ENCODE results near the gene AGAP1.

The AGAP1 gene

GRCh38 chr2:236160366-236161081 lies 666.7 kb downstream of the AGAP1 start:
- no peak for TF ChIP-seq CTCF (IDR thresholded peaks at IDR 0.05; ENCODE audit: poor library complexity, severe bottlenecking)
- no peak for DNase-seq (ENCODE audit: low spot score)
- Histone ChIP-seq H3K36me3 (ENCODE audit: low read depth) (no peaks in the 10 kb centered on the region), H3K27me3 (ENCODE audit: insufficient read depth, poor library complexity, severe bottlenecking) (peaks cover 18% of the 10 kb centered on the region), H3K4me1 (ENCODE audit: insufficient read depth, poor library complexity, severe bottlenecking) (peaks cover 7% of the 10 kb centered on the region), H3K4me3 (ENCODE audit: severe bottlenecking) (no peak overlapping the region), H3K27ac (ENCODE audit: poor library complexity, severe bottlenecking) (no peak overlapping the region), H3K9me3 (ENCODE audit: severe bottlenecking) (no peaks in the 10 kb centered on the region)
- ATAC-seq (ENCODE audit: low read depth) = no peak

- no peak for TF ChIP-seq CTCF (IDR thresholded peaks at IDR 0.05; ENCODE audit: poor library complexity, severe bottlenecking)
- Histone ChIP-seq H3K27me3 (ENCODE audit: insufficient read depth, poor library complexity, severe bottlenecking) (peaks cover 23% of the 10 kb centered on the region), H3K9me3 (ENCODE audit: severe bottlenecking) (no peaks in the 10 kb centered on the region), H3K36me3 (ENCODE audit: low read depth) (no peaks in the 10 kb centered on the region), H3K27ac (ENCODE audit: poor library complexity, severe bottlenecking) (no peak overlapping the region), H3K4me3 (ENCODE audit: severe bottlenecking) (no peak overlapping the region), H3K4me1 (ENCODE audit: insufficient read depth, poor library complexity, severe bottlenecking) (peaks cover 7% of the 10 kb centered on the region)
- ATAC-seq (ENCODE audit: low read depth) (no peak), DNase-seq (ENCODE audit: low spot score) (no peak)
Measured at GRCh38 chr2:236161082-236161462, 667.2 kb downstream of the AGAP1 start.

- Histone ChIP-seq H3K9me3 (ENCODE audit: severe bottlenecking) (no peaks in the 10 kb centered on the region), H3K4me1 (ENCODE audit: insufficient read depth, poor library complexity, severe bottlenecking) (peaks cover 7% of the 10 kb centered on the region), H3K4me3 (ENCODE audit: severe bottlenecking) (no peak overlapping the region), H3K27me3 (ENCODE audit: insufficient read depth, poor library complexity, severe bottlenecking) (peaks cover 28% of the 10 kb centered on the region), H3K36me3 (ENCODE audit: low read depth) (no peaks in the 10 kb centered on the region), H3K27ac (ENCODE audit: poor library complexity, severe bottlenecking) (no peak overlapping the region)
- no peak for DNase-seq (ENCODE audit: low spot score)
- no peak for ATAC-seq (ENCODE audit: low read depth)
- no peak for TF ChIP-seq CTCF (IDR thresholded peaks at IDR 0.05; ENCODE audit: poor library complexity, severe bottlenecking)
Measured at GRCh38 chr2:236161531-236161930, 667.7 kb downstream of the AGAP1 start.

- no peak for TF ChIP-seq CTCF (IDR thresholded peaks at IDR 0.05; ENCODE audit: poor library complexity, severe bottlenecking)
- Histone ChIP-seq H3K4me1 (ENCODE audit: insufficient read depth, poor library complexity, severe bottlenecking) (peaks cover 7% of the 10 kb centered on the region), H3K27ac (ENCODE audit: poor library complexity, severe bottlenecking) (no peak overlapping the region), H3K27me3 (ENCODE audit: insufficient read depth, poor library complexity, severe bottlenecking) (peaks cover 34% of the 10 kb centered on the region), H3K4me3 (ENCODE audit: severe bottlenecking) (no peak overlapping the region), H3K36me3 (ENCODE audit: low read depth) (no peaks in the 10 kb centered on the region), H3K9me3 (ENCODE audit: severe bottlenecking) (no peaks in the 10 kb centered on the region)
- ATAC-seq (ENCODE audit: low read depth) = peak; percentile 37; the same call in 2 of the 3 replicates
- DNase-seq (ENCODE audit: low spot score) = no peak
Measured at GRCh38 chr2:236162031-236162845, 668.4 kb downstream of the AGAP1 start.

Data from RWPE2 (cell line).